ENCODE measurements around the gene HK1. TPM values are rescaled to one million over a fixed set of nuclear protein-coding genes. Genes with fewer than 3 reads are reported as not detected.

HK1 gene
- total RNA-seq, 1 experiment from 2014 or later: 140 TPM

- H3K4me2 ChIP-seq: peak overlapping the region; percentile 1; the same call in 1 of the 2 replicates
Measured at GRCh38 chr10:69413221-69413865, 135.0 kb downstream of the HK1 start.

GRCh38 chr10:69414036-69415018, 136.0 kb downstream of the HK1 start:
- BruUV-seq (replicated peaks): no TSS peak
- Histone ChIP-seq H3F3A (ENCODE audit: insufficient read depth, low read depth) (no peaks in the 10 kb centered on the region), H3K9me2 (ENCODE audit: insufficient read depth) (no peaks in the 10 kb centered on the region), H3K27me3 (ENCODE audit: insufficient read depth, low read depth) (0 out of 2 replicates have a peak, but pooled peaks cover 8% of the 10 kb centered on the region), H3K4me2 (no peak overlapping the region), H3K79me2 (ENCODE audit: low read depth) (no peaks in the 10 kb centered on the region), H3K4me1 (replicated peaks; ENCODE audit: insufficient read depth) (peaks cover 14% of the 10 kb centered on the region), H3K36me3 (ENCODE audit: low read depth) (no peaks in the 10 kb centered on the region), H4K20me1 (ENCODE audit: insufficient read depth) (no peaks in the 10 kb centered on the region), H3K4me3 (no peak overlapping the region), H3K9me3 (ENCODE audit: insufficient read depth, low read depth) (no peaks in the 10 kb centered on the region), H2AFZ (no peak overlapping the region), H3K27ac (no peak overlapping the region)
- no peak for DNase-seq
- ChIA-PET POLR2A (ENCODE audit: unreplicated experiment) (no interaction called here), CTCF (no interaction called here)
- no peak for TF ChIP-seq CTCF (conservative IDR thresholded peaks at IDR 0.05)
- no peak for TF ChIP-seq EZH2 (IDR thresholded peaks at IDR 0.05; ENCODE audit: low read depth)
- intact Hi-C loops (cut with micrococcal nuclease; ENCODE audit: unreplicated experiment): loop anchor here (5.0 kb wide), 1 partner anchor 322 kb away; no protein-coding TSS in a partner anchor

More at GRCh38 chr10:69413221-69413865, 135.0 kb downstream of the HK1 start:
- H2AFZ ChIP-seq: no peak overlapping the region
- intact Hi-C loops (cut with micrococcal nuclease; ENCODE audit: unreplicated experiment): loop anchor here (5.0 kb wide), 1 partner anchor 321 kb away; no protein-coding TSS in a partner anchor
- H3K27me3 ChIP-seq (ENCODE audit: insufficient read depth, low read depth): 0 out of 2 replicates have a peak, but pooled peaks cover 8% of the 10 kb centered on the region
- H3F3A ChIP-seq (ENCODE audit: insufficient read depth, low read depth): peaks cover under 1% of the 10 kb centered on the region; the same call in 1 of the 2 replicates
- POLR2A ChIA-PET (ENCODE audit: unreplicated experiment): no interaction called here
- no peak overlapping the region for H3K4me3 ChIP-seq
- H3K4me1 ChIP-seq (replicated peaks; ENCODE audit: insufficient read depth): peaks cover 20% of the 10 kb centered on the region
- no peak overlapping the region for H3K27ac ChIP-seq
- H3K9me3 ChIP-seq (ENCODE audit: insufficient read depth, low read depth): no peaks in the 10 kb centered on the region
- H3K9me2 ChIP-seq (ENCODE audit: insufficient read depth): no peaks in the 10 kb centered on the region
- no peaks in the 10 kb centered on the region for H3K79me2 ChIP-seq (ENCODE audit: low read depth)
- CTCF ChIA-PET: interaction anchor here (0.6 kb wide), 1 partner anchor 277 kb away, joined by 10 read pairs; no protein-coding TSS in a partner anchor
- peak; percentile 69 for TF ChIP-seq CTCF (conservative IDR thresholded peaks at IDR 0.05)
- TF ChIP-seq EZH2 (IDR thresholded peaks at IDR 0.05; ENCODE audit: low read depth): no peak
- peak in 1 of 2 experiments; percentile 49 for DNase-seq
- H4K20me1 ChIP-seq (ENCODE audit: insufficient read depth): no peaks in the 10 kb centered on the region
- no TSS peak for BruUV-seq (replicated peaks)
- no peaks in the 10 kb centered on the region for H3K36me3 ChIP-seq (ENCODE audit: low read depth)

- no peaks in the 10 kb centered on the region for H3F3A ChIP-seq (ENCODE audit: insufficient read depth, low read depth)
- no peak overlapping the region for H3K4me3 ChIP-seq
- DNase-seq: no peak
- H4K20me1 ChIP-seq (ENCODE audit: insufficient read depth): no peaks in the 10 kb centered on the region
- no peak overlapping the region for H3K4me2 ChIP-seq
- H3K79me2 ChIP-seq (ENCODE audit: low read depth): no peaks in the 10 kb centered on the region
- no peak overlapping the region for H3K27ac ChIP-seq
- POLR2A ChIA-PET (ENCODE audit: unreplicated experiment): no interaction called here
- 0 out of 2 replicates have a peak, but pooled peaks cover 8% of the 10 kb centered on the region for H3K27me3 ChIP-seq (ENCODE audit: insufficient read depth, low read depth)
- no peaks in the 10 kb centered on the region for H3K36me3 ChIP-seq (ENCODE audit: low read depth)
- TF ChIP-seq EZH2 (IDR thresholded peaks at IDR 0.05; ENCODE audit: low read depth): no peak
- no peak for TF ChIP-seq CTCF (conservative IDR thresholded peaks at IDR 0.05)
- CTCF ChIA-PET: interaction anchor here (0.9 kb wide), 1 partner anchor 9 kb away, joined by 4 read pairs; no protein-coding TSS in a partner anchor
- intact Hi-C loops (cut with micrococcal nuclease; ENCODE audit: unreplicated experiment): no loop called here
- peaks cover 12% of the 10 kb centered on the region for H3K4me1 ChIP-seq (replicated peaks; ENCODE audit: insufficient read depth)
- no TSS peak for BruUV-seq (replicated peaks)
- no peaks in the 10 kb centered on the region for H3K9me3 ChIP-seq (ENCODE audit: insufficient read depth, low read depth)
- H3K9me2 ChIP-seq (ENCODE audit: insufficient read depth): no peaks in the 10 kb centered on the region
- H2AFZ ChIP-seq: no peak overlapping the region
Measured at GRCh38 chr10:69415049-69415448, 136.8 kb downstream of the HK1 start.
